Endothelial cell (in vitro differentiated cells): ENCODE data around the gene INPP5F. TPM values are rescaled to one million over a fixed set of nuclear protein-coding genes. Genes with fewer than 3 reads are reported as not detected.
A peak's percentile ranks its signal among the peaks of the same experiment; 100 is the strongest.

Experiments
- DNase-seq: peaks from one replicate; pipeline ENCODE4 v3.0.0; 2021; ENCODE audit warnings: low spot score
- H3K27ac Mint-ChIP-seq: one replicate; pipeline ENCODE4 v1.8.0; 2021; ENCODE audit warnings: mixed read lengths, inconsistent platforms; ENCODE audit not compliant: unreplicated experiment
- H3K27me3 Mint-ChIP-seq: one replicate; pipeline ENCODE4 v1.8.0; 2021; ENCODE audit warnings: mild to moderate bottlenecking, moderate library complexity, mixed read lengths, inconsistent platforms; ENCODE audit not compliant: unreplicated experiment
- H3K36me3 Mint-ChIP-seq: one replicate; pipeline ENCODE4 v1.8.0; 2021; ENCODE audit warnings: mild to moderate bottlenecking, low read depth, mixed read lengths, inconsistent platforms; ENCODE audit not compliant: unreplicated experiment
- H3K4me1 Mint-ChIP-seq: one replicate; pipeline ENCODE4 v1.8.0; 2021; ENCODE audit warnings: mild to moderate bottlenecking, mixed read lengths, inconsistent platforms; ENCODE audit not compliant: unreplicated experiment
- H3K4me3 Mint-ChIP-seq: one replicate; pipeline ENCODE4 v1.8.0; 2021; ENCODE audit warnings: mild to moderate bottlenecking, mixed read lengths, inconsistent platforms; ENCODE audit not compliant: unreplicated experiment
- H3K9me3 Mint-ChIP-seq: one replicate; pipeline ENCODE4 v1.8.0; 2021; ENCODE audit warnings: mixed read lengths, inconsistent platforms; ENCODE audit not compliant: unreplicated experiment
- CTCF ChIP-seq: fragments of 200-600 bp; sonication (generic); IDR thresholded peaks from one replicate; pipeline ENCODE4 v1.5.0; 2021; ENCODE audit warnings: antibody characterized with exemption; ENCODE audit not compliant: unreplicated experiment
- total RNA-seq: library from RNA; stranded (reverse); fragmentation: NEBNext Ultra II Directional; extraction: Animal tissue kit (Norgen Biotek cat#: 25700); gene quantifications from one replicate; pipeline ENCODE4 v1.2.1, GENCODE V29; 2021; ENCODE audit not compliant: unreplicated experiment

The INPP5F gene
- total RNA-seq, 1 donor from 2014 or later = 45.7 TPM

GRCh38 chr10:119680050-119680449 is 45.8 kb upstream of the INPP5F start:
- H3K4me1 Mint-ChIP-seq = peaks cover 16% of the 10 kb centered on the region
- H3K9me3 Mint-ChIP-seq = no peaks in the 10 kb centered on the region
- peak overlapping the region; percentile 48 for H3K4me3 Mint-ChIP-seq
- peak overlapping the region; percentile 97 for H3K27ac Mint-ChIP-seq
- TF ChIP-seq CTCF = no peak
- peaks cover 13% of the 10 kb centered on the region for H3K36me3 Mint-ChIP-seq
- no peaks in the 10 kb centered on the region for H3K27me3 Mint-ChIP-seq
- peak; percentile 12 for DNase-seq

GRCh38 chr10:119680650-119681081 is 45.2 kb upstream of the INPP5F start:
- Mint-ChIP-seq H3K9me3 (no peaks in the 10 kb centered on the region), H3K27me3 (peaks cover 2% of the 10 kb centered on the region), H3K4me1 (peaks cover 16% of the 10 kb centered on the region), H3K36me3 (peaks cover 13% of the 10 kb centered on the region), H3K4me3 (no peak overlapping the region), H3K27ac (peak overlapping the region; percentile 76)
- DNase-seq = no peak
- no peak for TF ChIP-seq CTCF

GRCh38 chr10:119686465-119687191 is 39.2 kb upstream of the INPP5F start:
- peak; percentile 98 for TF ChIP-seq CTCF

GRCh38 chr10:119687192-119688032 is 38.4 kb upstream of the INPP5F start:
- Mint-ChIP-seq H3K27me3 (peaks cover 3% of the 10 kb centered on the region), H3K36me3 (peaks cover 6% of the 10 kb centered on the region), H3K4me3 (peak overlapping the region; percentile 89), H3K9me3 (no peaks in the 10 kb centered on the region), H3K27ac (peak overlapping the region; percentile 98), H3K4me1 (peaks cover 28% of the 10 kb centered on the region)
- DNase-seq = peak; percentile 39
- no peak for TF ChIP-seq CTCF

More at GRCh38 chr10:119686465-119687191, 39.2 kb upstream of the INPP5F start:
- Mint-ChIP-seq H3K9me3 (no peaks in the 10 kb centered on the region), H3K4me3 (peak overlapping the region; percentile 89), H3K27ac (peak overlapping the region; percentile 98), H3K4me1 (peaks cover 28% of the 10 kb centered on the region), H3K36me3 (peaks cover 6% of the 10 kb centered on the region), H3K27me3 (peaks cover 3% of the 10 kb centered on the region)
- DNase-seq = peak; percentile 86
